Activated CD4-positive, alpha-beta T cell treated with anti-CD3 and anti-CD28 coated beads, Interleukin-2, amount 50 U/mL, for 1 hour (primary cell): ENCODE data around the gene SEPHS1.
"Not testable (repeated sequence)": the region's sequence is repeated elsewhere in the genome, so short reads cannot be mapped to it uniquely, and the experiment has no call there.

ENCODE experiments used
- DNase-seq: peaks from one replicate; pipeline ENCODE4 v3.0.0-alpha.2; 2020

SEPHS1 gene

DNA sequence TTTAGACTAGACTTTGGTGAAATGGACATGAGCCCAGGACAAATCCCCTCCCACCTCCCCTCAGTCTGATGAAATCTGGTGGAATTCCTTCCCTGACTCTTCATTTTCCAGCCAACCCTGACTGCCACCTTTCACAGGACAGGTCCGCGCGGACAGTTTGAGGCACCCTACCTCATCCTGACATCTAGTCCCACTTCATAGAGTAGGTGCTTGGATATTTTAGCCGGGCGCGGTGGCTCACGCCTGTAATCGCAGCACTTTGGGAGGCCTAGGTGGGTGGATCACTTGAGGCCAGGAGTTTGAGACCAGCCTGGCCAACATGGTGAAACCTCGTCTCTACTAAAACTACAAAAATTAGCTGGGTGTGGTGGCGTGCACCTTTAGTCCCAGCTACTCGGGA is 71.9 kb downstream of the SEPHS1 start:
- not testable (repeated sequence) for DNase-seq

DNA sequence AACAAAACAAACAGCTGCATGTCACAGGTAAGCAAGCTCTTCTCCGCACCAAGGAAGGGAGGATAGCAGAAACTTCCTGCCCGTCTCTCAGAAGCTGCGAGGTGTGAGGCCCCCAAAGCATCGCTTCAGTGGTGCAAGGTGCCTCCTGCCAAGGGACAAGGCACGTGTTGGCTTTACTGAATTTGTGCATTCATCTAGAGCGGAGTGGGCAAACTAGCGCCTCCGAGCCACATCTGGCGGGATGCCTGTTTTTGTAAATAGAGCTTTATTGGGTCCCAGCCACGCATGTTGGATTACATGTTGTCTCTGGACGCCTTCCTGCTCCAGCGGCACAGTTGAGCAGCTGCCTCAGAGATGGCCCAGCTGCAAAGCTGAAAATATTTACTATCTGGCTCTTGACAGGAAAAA is 75.9 kb downstream of the SEPHS1 start:
- no peak for DNase-seq

DNA sequence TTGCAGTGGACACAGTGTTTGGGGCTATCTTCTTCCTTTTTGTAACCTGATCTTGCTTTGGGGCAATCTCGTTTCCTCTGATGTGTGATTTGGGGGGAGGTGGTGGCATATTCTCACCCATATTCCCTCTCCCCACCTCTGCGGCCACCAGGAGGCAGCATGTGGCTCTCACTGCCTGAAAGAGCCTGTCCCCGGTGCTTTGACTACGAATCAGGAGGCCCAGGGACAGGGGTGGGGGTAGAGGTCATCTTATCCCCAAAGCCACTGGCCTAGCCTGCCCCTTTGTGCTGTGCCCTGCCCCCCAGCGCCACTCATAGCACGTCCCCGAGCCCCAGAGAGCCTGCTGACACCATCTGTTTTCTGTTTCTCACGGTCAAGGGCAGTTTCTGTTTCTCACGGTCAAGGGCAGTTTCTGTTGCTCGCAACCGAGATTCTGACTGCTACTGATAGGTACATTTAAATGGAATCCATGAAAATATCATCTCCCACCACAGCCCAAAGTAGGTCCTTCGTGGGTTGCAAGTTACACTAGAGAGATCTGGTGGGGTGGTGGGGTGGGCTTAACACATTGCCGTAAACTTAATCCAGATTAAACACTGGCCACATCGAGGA is 76.4 kb downstream of the SEPHS1 start:
- DNase-seq = peak; percentile 58

DNA sequence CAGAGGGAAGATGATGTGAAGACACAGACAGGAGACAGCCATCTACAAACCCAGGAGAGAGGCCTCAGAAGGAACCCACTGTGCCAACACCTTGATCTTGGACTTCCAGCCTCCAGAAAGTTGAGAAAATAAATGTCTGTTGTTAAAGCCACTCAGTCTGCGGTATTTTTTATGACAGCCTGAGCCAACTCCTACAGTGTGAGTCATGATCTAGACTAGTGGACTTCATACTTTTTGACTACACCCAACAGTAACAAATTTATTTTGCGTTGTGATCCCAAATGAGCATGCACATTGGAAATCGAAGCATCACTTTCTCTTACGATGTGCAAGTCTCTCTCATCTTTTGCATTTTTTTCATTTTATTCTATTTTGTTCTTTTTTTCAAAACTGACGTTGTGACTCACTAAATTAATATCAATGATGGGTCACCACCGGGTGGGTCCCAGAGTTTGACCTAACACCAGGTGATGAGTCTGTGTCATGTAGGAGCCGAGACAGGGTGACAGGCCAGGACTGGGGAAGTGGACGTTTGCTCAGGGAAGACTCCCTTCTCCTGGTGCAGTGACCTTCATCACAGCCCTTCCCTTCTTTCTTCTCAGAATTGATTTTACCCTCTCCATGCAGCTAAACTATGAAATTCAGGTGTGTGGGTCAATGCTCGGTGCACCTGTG is 77.1 kb downstream of the SEPHS1 start:
- no peak for DNase-seq

DNA sequence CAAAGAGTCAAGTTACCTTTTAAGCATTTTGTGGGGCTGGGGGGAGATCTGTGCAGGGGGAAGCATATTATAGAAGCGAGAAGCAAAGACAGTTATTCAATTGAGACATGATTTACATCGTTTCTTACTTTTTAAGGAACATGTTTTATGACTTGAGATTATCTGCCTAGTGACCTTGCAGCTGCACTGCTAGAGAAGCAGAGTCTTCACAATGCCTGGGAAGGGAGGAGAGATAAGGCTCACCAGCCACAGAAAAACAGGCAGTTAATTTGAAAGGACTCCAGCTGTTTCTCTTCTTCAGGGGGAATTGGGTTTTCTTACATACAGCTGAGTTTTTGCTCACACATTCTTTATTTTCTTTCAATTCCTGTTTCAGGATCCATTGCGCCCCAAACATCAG is 79.3 kb downstream of the SEPHS1 start:
- no peak for DNase-seq

DNA sequence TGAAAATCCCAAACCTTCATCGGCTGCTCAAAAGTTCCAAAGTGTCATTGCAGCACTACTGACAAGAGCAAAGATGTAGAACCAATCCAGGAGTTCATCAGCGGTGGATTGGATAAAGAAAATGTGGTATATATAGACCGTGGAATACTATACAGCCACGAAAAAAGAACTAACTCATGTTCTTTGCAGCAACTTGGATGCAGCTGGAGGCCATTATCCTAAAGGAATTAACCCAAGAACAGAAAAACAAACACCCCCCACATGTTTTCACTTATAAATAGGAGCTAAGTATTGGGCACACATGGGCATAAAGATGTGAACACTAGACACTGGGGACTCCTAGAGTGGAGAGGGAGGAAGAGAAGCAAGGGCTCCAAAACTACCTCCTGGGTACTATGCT is 79.8 kb downstream of the SEPHS1 start:
- DNase-seq = no peak
